ENCODE measurements around the gene CALY.

- TF ChIP-seq POLR2A (IDR thresholded peaks at IDR 0.05; ENCODE audit: low read depth) (no peak), CTCF (IDR thresholded peaks at IDR 0.05) (peak in 1 of 3 experiments; percentile 3), EP300 (IDR thresholded peaks at IDR 0.05) (no peak)
These were observed 27.5 kb downstream of the CALY start for GRCh38 chr10:133309100-133309719.

Data from esophagus muscularis mucosa (tissue), 4 donors.